CD8-positive, alpha-beta memory T cell (primary cell): ENCODE results near the gene ADAMTS2. TPM values are rescaled to one million over a fixed set of nuclear protein-coding genes. Genes with fewer than 3 reads are reported as not detected.

Experiments
- CTCF ChIA-PET: fragments of 350-600 bp; sonication (Branson Sonifier 250); formaldehyde crosslinking; loops from one replicate; lab custom pipeline; 2021; ENCODE audit warnings: antibody characterized with exemption; lab: Charles Lee
- POLR2A ChIA-PET: fragments of 350-600 bp; sonication (Branson Sonifier 250); formaldehyde crosslinking; loops from one replicate; lab custom pipeline; 2021; ENCODE audit warnings: antibody characterized with exemption; lab: Charles Lee
- DNase-seq, 5 donors: peaks; one replicate each; pipeline versions ENCODE4 v3.0.0 to v3.0.0-alpha.2; 2020 to 2022; ENCODE audit warnings: mixed read lengths in 1 of 5
- H3K27ac ChIP-seq: one replicate; pipeline ENCODE4 v1.7.0; 2013; ENCODE audit warnings: low read depth, mild to moderate bottlenecking, low read length, moderate library complexity
- H3K27me3 ChIP-seq: 2 replicates; pipeline ENCODE4 v1.7.0; 2013; ENCODE audit warnings: low read length, mild to moderate bottlenecking; ENCODE audit not compliant: insufficient read depth, poor library complexity, severe bottlenecking
- H3K36me3 ChIP-seq: 2 replicates; pipeline ENCODE4 v1.7.0; 2013; ENCODE audit warnings: mild to moderate bottlenecking, low read length, moderate library complexity; ENCODE audit not compliant: insufficient read depth
- H3K4me1 ChIP-seq: 2 replicates; pipeline ENCODE4 v1.7.0; 2013; ENCODE audit warnings: mild to moderate bottlenecking, low read length, moderate library complexity; ENCODE audit not compliant: insufficient read depth
- H3K4me3 ChIP-seq: 2 replicates; pipeline ENCODE4 v1.7.0; 2013; ENCODE audit warnings: mild to moderate bottlenecking, low read length
- H3K9me3 ChIP-seq: 2 replicates; pipeline ENCODE4 v1.7.0; 2013; ENCODE audit warnings: mild to moderate bottlenecking, low read length
- H3K27ac Mint-ChIP-seq, 8 donors: one replicate each; pipeline ENCODE4 v1.8.0; 2020 to 2021; ENCODE audit warnings: mixed read lengths in 8 of 8, mild to moderate bottlenecking in 6 of 8, inconsistent platforms in 3 of 8, moderate library complexity in 3 of 8
- H3K27me3 Mint-ChIP-seq, 2 donors: one replicate each; pipeline ENCODE4 v1.8.0; 2020 to 2021; ENCODE audit warnings: mixed read lengths in 2 of 2, mild to moderate bottlenecking in 1 of 2, moderate library complexity in 1 of 2
- H3K36me3 Mint-ChIP-seq, 3 donors: one replicate each; pipeline ENCODE4 v1.8.0; 2020 to 2021; ENCODE audit warnings: mixed read lengths in 3 of 3, inconsistent platforms in 1 of 3, mild to moderate bottlenecking in 1 of 3
- H3K4me1 Mint-ChIP-seq, 3 donors: one replicate each; pipeline ENCODE4 v1.8.0; 2020 to 2021; ENCODE audit warnings: mixed read lengths in 3 of 3, inconsistent platforms in 1 of 3, mild to moderate bottlenecking in 1 of 3
- H3K4me3 Mint-ChIP-seq, 7 donors: one replicate each; pipeline ENCODE4 v1.8.0; 2020 to 2021; ENCODE audit warnings: mixed read lengths in 7 of 7, mild to moderate bottlenecking in 6 of 7, moderate library complexity in 4 of 7, inconsistent platforms in 2 of 7
- H3K9me3 Mint-ChIP-seq, 5 donors: one replicate each; pipeline ENCODE4 v1.8.0; 2020 to 2022; ENCODE audit warnings: mixed read lengths in 5 of 5, mild to moderate bottlenecking in 3 of 5, moderate library complexity in 2 of 5, inconsistent platforms in 1 of 5
- polyA plus RNA-seq: library from polyadenylated mRNA; unstranded; fragments of 300-500 nt; fragmentation: Illumina TruSeq; gene quantifications from one replicate; pipeline ENCODE4 v1.2.3, GENCODE V29; 2021
- total RNA-seq, 2 experiments: library from RNA; stranded (reverse); gene quantifications; one replicate each; pipeline ENCODE4 v1.2.3, GENCODE V29; 2021

ADAMTS2 gene
- total and polyA plus RNA-seq, 3 experiments from 2014 or later = not detected

DNA sequence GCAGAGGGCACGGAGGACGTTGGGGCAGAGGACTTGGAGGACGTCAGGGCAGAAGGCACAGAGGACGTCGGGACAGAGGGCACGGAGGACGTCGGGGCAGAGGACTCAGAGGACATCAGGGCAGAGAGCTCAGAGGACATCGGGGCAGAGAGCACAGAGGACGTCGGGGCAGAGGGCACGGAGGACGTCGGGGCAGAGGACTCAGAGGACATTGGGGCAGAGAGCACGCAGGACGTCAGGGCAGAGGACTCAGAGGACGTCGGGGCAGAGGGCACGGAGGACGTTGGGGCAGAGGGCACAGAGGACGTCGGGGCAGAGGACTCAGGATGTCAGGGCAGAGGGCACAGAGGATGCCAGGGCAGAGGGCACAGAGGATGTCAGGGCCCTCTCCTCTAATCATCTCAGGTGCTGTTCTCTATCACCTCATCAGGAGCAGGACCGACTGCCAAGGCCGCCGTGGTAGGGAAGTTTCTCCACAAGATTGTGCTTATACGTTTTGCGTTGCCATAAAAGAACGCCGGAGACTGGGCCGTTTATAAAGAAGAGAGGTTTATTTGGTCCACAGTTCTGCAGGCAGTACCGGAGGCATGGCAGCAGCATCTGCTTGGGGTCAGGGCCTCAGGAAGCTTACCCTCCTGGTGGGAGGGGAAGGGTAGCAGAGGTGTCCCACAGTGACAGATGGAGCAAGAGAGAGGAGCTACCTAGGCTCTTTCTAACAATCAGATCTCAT is 29.4 kb upstream of the ADAMTS2 start:
- Histone ChIP-seq H3K9me3 (no peaks in the 10 kb centered on the region), H3K4me3 (no peak overlapping the region), H3K4me1 (no peaks in the 10 kb centered on the region), H3K27ac (no peak overlapping the region), H3K27me3 (no peaks in the 10 kb centered on the region), H3K36me3 (no peaks in the 10 kb centered on the region)
- Mint-ChIP-seq H3K4me3 (no peak overlapping the region), H3K36me3 (no peaks in the 10 kb centered on the region), H3K4me1 (no peaks in the 10 kb centered on the region), H3K9me3 (peaks cover 0 to 4% (median 0%) of the 10 kb centered on the region in 5 donors), H3K27me3 (peaks cover 0 to under 1% of the 10 kb centered on the region in 2 donors), H3K27ac (no peak overlapping the region)
- no peak for DNase-seq
- ChIA-PET CTCF (no interaction called here), POLR2A (no interaction called here)

DNA sequence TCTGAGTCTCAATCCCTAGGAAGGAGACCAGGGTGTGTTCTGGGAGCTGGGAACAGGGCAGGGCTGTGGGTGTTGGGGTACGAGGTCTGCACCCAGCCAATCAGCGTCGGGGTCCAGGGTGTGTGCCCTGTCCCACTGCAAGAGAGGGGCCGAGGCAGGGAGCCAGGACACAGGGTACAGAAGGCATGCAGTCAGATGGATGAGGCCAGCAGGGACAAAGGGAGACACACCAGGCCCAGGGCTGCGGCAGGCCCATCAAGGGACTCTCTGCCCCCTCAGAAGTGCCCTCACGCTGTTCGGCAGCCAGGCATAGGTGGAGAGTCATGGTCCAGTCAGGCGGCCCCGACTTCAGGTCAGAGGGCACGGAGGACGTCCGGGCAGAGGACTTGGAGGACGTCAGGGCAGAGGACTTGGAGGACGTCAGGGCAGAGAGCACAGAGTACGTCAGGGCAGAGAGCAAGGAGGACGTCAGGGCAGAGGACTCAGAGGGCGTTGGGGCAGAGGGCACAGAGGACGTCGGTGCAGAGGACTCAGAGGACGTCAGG is 28.8 kb upstream of the ADAMTS2 start:
- Histone ChIP-seq H3K36me3 (no peaks in the 10 kb centered on the region), H3K27me3 (no peaks in the 10 kb centered on the region), H3K9me3 (no peaks in the 10 kb centered on the region), H3K4me3 (no peak overlapping the region), H3K27ac (no peak overlapping the region), H3K4me1 (no peaks in the 10 kb centered on the region)
- Mint-ChIP-seq H3K4me1 (no peaks in the 10 kb centered on the region), H3K9me3 (peaks cover 0 to 1% (median 0%) of the 10 kb centered on the region in 5 donors), H3K27me3 (peaks cover 2 to 3% of the 10 kb centered on the region in 2 donors), H3K36me3 (no peaks in the 10 kb centered on the region), H3K4me3 (no peak overlapping the region), H3K27ac (no peak overlapping the region)
- no peak for DNase-seq
- ChIA-PET CTCF (no interaction called here), POLR2A (no interaction called here)

DNA sequence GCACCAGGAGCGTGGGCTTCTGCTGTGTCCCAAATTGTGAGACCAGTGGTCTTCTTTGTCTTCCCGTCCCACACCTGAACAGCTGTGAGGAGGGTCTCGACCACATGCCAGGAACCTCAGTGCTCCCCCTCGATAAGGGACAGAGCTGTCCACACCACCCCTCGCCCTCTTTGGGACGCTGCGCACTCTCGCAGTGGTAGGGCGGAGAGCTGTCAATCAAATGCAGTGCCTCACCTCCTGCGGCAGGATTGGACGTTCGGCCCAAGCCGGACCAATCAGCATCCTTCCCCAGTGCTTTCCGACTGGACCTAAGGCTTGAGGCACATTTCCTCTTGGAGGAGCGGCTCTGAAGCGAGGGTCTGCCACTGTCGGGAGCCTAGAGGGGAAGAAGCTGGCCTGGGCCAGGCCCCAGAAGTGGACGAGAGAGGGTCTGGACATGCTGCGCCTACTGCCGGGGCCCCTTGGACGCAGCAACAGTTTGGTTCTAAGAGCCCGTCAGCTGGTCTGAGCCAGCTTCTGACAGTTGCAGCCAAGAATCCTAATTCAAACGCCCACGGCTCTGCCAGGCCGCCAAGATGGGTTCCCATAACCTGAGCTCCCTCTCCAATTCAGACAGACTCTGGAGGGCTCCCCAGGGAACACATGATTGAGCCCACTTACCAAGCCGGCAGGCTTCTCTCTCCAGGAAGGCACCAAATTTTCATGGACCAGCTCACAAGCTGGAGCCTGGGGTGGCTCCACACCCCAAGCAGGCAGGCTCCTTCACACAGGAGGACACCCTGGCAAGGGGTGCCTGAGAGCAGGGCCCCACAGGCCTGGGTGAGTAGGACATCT is 28.1 kb upstream of the ADAMTS2 start:
- DNase-seq = no peak

DNA sequence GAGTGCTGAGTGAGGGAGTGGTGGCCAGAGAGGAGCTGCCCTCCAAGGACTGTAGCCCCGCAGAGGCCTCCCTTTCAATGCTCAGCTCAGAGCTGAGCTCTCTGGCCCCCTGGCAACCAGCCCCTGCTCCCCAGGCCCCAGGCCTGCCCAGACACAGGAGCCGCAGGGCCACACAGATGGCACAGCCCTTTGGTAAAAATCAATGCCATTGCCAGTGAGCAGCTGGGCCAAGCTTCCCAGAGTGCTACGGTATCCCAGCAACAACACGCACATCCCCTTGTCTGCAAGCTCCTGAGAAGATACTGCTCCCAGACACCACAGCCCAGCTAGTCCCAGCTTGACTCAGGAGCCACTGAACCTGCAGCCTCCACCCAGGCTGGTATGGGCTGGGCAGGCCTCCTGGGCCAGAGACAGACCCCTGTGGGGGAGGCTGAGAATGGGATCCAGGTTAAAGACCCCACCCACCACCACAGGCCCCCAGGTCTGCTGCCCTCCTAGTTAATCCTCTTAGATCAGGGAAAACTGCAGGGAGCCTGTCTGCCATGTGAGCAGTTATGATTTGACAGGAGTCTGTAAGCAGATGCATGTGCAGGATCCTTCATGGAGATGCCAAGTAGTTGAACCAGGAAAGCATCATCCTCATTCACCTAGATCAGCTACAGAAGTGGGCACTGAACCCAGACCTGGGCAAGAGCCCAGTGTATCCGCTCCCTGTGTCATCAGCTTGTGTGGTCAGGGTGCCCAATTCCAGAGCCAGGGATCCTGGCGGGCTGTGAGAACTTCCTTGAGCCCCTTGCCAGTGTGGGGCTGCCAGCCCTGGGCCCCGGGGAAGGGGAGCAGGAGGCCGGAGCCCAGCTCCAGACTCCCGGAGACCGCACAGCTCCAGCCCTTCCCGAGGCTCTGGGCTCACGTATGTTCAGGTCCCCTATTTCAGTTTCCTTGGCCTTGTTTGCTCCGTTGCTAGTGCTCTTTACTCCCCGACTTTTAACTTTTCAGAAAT is 26.7 kb upstream of the ADAMTS2 start:
- peaks cover 2 to 3% of the 10 kb centered on the region in 2 donors for H3K27me3 Mint-ChIP-seq
- Histone ChIP-seq H3K36me3 (no peaks in the 10 kb centered on the region), H3K4me1 (no peaks in the 10 kb centered on the region), H3K9me3 (no peaks in the 10 kb centered on the region), H3K4me3 (no peak overlapping the region), H3K27me3 (no peaks in the 10 kb centered on the region), H3K27ac (no peak overlapping the region)
- ChIA-PET POLR2A (no interaction called here), CTCF (no interaction called here)
- no peak overlapping the region for H3K4me3 Mint-ChIP-seq
- H3K4me1 Mint-ChIP-seq = no peaks in the 10 kb centered on the region
- peaks cover 0 to 1% (median 0%) of the 10 kb centered on the region in 5 donors for H3K9me3 Mint-ChIP-seq
- no peaks in the 10 kb centered on the region for H3K36me3 Mint-ChIP-seq
- H3K27ac Mint-ChIP-seq = no peak overlapping the region
- DNase-seq = no peak

More for the DNA sequence above, 28.1 kb upstream of the ADAMTS2 start:
- CTCF ChIA-PET = interaction anchor here (1.1 kb wide), 1 partner anchor 13 kb away, joined by 3 read pairs; no protein-coding TSS in a partner anchor
- Histone ChIP-seq H3K27me3 (no peaks in the 10 kb centered on the region), H3K36me3 (no peaks in the 10 kb centered on the region), H3K9me3 (no peaks in the 10 kb centered on the region), H3K4me3 (no peak overlapping the region), H3K27ac (no peak overlapping the region), H3K4me1 (no peaks in the 10 kb centered on the region)
- H3K4me3 Mint-ChIP-seq = no peak overlapping the region
- H3K27me3 Mint-ChIP-seq = peaks cover 2 to 3% of the 10 kb centered on the region in 2 donors
- no peaks in the 10 kb centered on the region for H3K4me1 Mint-ChIP-seq
- POLR2A ChIA-PET = no interaction called here
- peaks cover 0 to 1% (median 0%) of the 10 kb centered on the region in 5 donors for H3K9me3 Mint-ChIP-seq
- H3K36me3 Mint-ChIP-seq = no peaks in the 10 kb centered on the region
- H3K27ac Mint-ChIP-seq = no peak overlapping the region

DNA sequence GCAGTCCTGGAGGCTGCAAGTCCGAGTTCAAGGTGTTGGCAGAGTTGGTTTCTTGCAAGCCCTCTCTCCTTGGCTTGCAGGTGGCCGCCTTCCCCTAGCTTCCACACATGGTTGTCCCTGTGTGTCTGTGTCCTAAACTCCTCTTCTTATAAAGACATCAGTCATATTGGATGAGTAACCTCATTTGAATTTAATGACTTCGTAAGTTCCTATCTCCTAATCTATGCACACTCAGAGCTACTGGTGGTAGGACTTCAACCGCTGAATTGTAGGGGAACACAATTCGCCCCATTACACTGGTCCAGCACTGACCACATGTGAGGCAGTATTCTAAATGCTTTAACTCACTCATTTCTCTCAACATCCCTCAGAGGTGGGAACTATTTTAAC is 25.9 kb upstream of the ADAMTS2 start:
- ChIA-PET POLR2A (no interaction called here), CTCF (no interaction called here)
- DNase-seq = no peak
- no peak overlapping the region for H3K4me3 ChIP-seq
- Mint-ChIP-seq H3K27me3 (peaks cover 4 to 7% of the 10 kb centered on the region in 2 donors), H3K27ac (no peak overlapping the region), H3K36me3 (no peaks in the 10 kb centered on the region), H3K4me3 (no peak overlapping the region), H3K4me1 (no peaks in the 10 kb centered on the region), H3K9me3 (peaks cover 0 to 1% (median 0%) of the 10 kb centered on the region in 5 donors)
- no peaks in the 10 kb centered on the region for H3K36me3 ChIP-seq
- H3K27me3 ChIP-seq = no peaks in the 10 kb centered on the region
- H3K27ac ChIP-seq = no peak overlapping the region
- H3K4me1 ChIP-seq = no peaks in the 10 kb centered on the region
- no peaks in the 10 kb centered on the region for H3K9me3 ChIP-seq

DNA sequence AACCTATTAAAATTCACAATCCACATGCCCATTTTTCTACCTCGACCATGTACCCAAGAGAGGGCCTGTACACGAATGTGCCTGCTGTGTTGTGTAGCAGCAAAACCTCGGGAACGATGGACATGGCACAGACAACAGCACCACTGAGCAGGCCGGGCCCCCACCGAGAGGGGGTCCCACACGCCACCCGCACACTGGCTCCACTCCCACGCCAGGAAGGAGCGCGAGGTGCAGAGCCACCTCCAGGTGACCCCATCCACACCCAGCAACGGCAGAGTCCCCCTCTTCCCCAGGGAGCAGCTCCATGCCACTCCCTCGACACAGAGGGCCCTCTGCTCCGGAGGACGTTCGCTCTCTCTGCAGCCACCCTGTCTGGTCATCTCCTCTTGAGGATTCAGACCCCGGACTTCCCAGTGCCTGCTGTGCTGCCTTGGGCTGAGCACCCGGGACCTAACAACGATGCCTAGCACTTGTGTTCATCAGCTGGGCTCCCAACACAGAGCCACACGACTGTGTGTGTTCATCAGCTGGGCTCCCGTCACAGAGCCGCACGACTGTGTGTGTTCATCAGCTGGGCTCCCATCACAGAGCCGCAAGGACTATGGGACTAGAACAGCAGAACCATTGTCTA is 25.3 kb upstream of the ADAMTS2 start:
- no peaks in the 10 kb centered on the region for H3K9me3 ChIP-seq
- Mint-ChIP-seq H3K9me3 (peaks cover 0 to 1% (median 0%) of the 10 kb centered on the region in 5 donors), H3K36me3 (no peaks in the 10 kb centered on the region), H3K27me3 (peaks cover 7 to 8% of the 10 kb centered on the region in 2 donors), H3K27ac (no peak overlapping the region), H3K4me1 (no peaks in the 10 kb centered on the region), H3K4me3 (no peak overlapping the region)
- CTCF ChIA-PET = no interaction called here
- no peak for DNase-seq
- H3K36me3 ChIP-seq = no peaks in the 10 kb centered on the region
- no peak overlapping the region for H3K27ac ChIP-seq
- H3K4me3 ChIP-seq = no peak overlapping the region
- no peaks in the 10 kb centered on the region for H3K4me1 ChIP-seq
- POLR2A ChIA-PET = no interaction called here
- no peaks in the 10 kb centered on the region for H3K27me3 ChIP-seq

DNA sequence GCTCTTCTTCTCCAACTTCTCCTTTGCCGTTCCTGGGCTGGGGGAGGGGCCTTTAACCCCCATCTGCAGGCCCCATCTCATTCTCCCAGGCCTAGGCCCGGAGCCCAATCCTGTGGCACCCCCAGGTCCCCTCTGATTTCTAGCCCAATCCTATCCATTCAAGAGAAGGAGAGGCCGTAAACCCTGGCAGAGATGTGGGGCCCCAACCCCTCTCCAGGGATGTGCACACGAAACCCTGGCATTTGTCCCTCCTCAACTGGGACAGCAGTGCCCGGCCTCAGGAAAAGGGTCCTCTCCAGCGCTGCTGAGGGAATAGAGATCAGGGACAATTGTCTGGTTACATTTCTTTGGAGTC is 24.2 kb upstream of the ADAMTS2 start:
- no peaks in the 10 kb centered on the region for H3K36me3 Mint-ChIP-seq
- H3K9me3 Mint-ChIP-seq = no peaks in the 10 kb centered on the region
- H3K4me1 Mint-ChIP-seq = no peaks in the 10 kb centered on the region
- peaks cover 8% of the 10 kb centered on the region in 2 donors for H3K27me3 Mint-ChIP-seq
- Histone ChIP-seq H3K4me1 (no peaks in the 10 kb centered on the region), H3K27ac (no peak overlapping the region), H3K36me3 (no peaks in the 10 kb centered on the region), H3K9me3 (no peaks in the 10 kb centered on the region), H3K4me3 (no peak overlapping the region), H3K27me3 (no peaks in the 10 kb centered on the region)
- DNase-seq = peak in 1 of 5 donors; percentile 22
- ChIA-PET POLR2A (no interaction called here), CTCF (no interaction called here)
- no peak overlapping the region for H3K4me3 Mint-ChIP-seq
- H3K27ac Mint-ChIP-seq = no peak overlapping the region
